ENCODE data around the gene PKMYT1. TPM values are rescaled to one million over a fixed set of nuclear protein-coding genes. Genes with fewer than 3 reads are reported as not detected.
A peak's percentile ranks its signal among the peaks of the same experiment; 100 is the strongest.

Gene PKMYT1
- total RNA-seq, 1 experiment from 2014 or later = 105 TPM

GRCh38 chr16:3013998-3014690 is 33.9 kb upstream of the PKMYT1 start:
- peak overlapping the region; percentile 71 for H3K4me2 ChIP-seq
- POLR2A ChIA-PET (ENCODE audit: unreplicated experiment) = interaction anchor here (0.6 kb wide), 1 partner anchor 33 kb away, joined by 4 read pairs; no protein-coding TSS in a partner anchor
- H4K20me1 ChIP-seq (ENCODE audit: insufficient read depth) = no peaks in the 10 kb centered on the region
- BruUV-seq (replicated peaks) = TSS peak; percentile 52
- no peaks in the 10 kb centered on the region for H3K9me3 ChIP-seq (ENCODE audit: insufficient read depth, low read depth)
- intact Hi-C loops (cut with micrococcal nuclease; ENCODE audit: unreplicated experiment) = no loop called here
- H3K27me3 ChIP-seq (ENCODE audit: insufficient read depth, low read depth) = no peaks in the 10 kb centered on the region
- H3K36me3 ChIP-seq (ENCODE audit: low read depth) = no peaks in the 10 kb centered on the region
- TF ChIP-seq EZH2 (IDR thresholded peaks at IDR 0.05; ENCODE audit: low read depth) (no peak), CTCF (conservative IDR thresholded peaks at IDR 0.05) (no peak)
- no peaks in the 10 kb centered on the region for H3K9me2 ChIP-seq (ENCODE audit: insufficient read depth)
- H3K79me2 ChIP-seq (ENCODE audit: low read depth) = peaks cover 7% of the 10 kb centered on the region; the same call in 1 of the 2 replicates
- DNase-seq = no peak
- no peak overlapping the region for H2AFZ ChIP-seq
- H3K4me3 ChIP-seq = no peak overlapping the region
- CTCF ChIA-PET = interaction anchor here (0.7 kb wide), 2 partner anchors 14 to 80 kb away, joined by 3 to 5 read pairs; no protein-coding TSS in a partner anchor
- H3F3A ChIP-seq (ENCODE audit: insufficient read depth, low read depth) = peaks cover 65% of the 10 kb centered on the region
- peaks cover 59% of the 10 kb centered on the region for H3K4me1 ChIP-seq (replicated peaks; ENCODE audit: insufficient read depth)
- peak overlapping the region; percentile 86 for H3K27ac ChIP-seq

GRCh38 chr16:3013491-3013951 is 33.3 kb upstream of the PKMYT1 start:
- H3K79me2 ChIP-seq (ENCODE audit: low read depth) = peaks cover 7% of the 10 kb centered on the region; the same call in 1 of the 2 replicates
- CTCF ChIA-PET = interaction anchor here (0.6 to 0.7 kb wide), 2 partner anchors 14 to 15 kb away, joined by 5 to 6 read pairs; no protein-coding TSS in a partner anchor
- peak overlapping the region; percentile 62 for H2AFZ ChIP-seq
- peaks cover 65% of the 10 kb centered on the region for H3K4me1 ChIP-seq (replicated peaks; ENCODE audit: insufficient read depth)
- no peaks in the 10 kb centered on the region for H3K36me3 ChIP-seq (ENCODE audit: low read depth)
- H3K9me2 ChIP-seq (ENCODE audit: insufficient read depth) = no peaks in the 10 kb centered on the region
- H3K9me3 ChIP-seq (ENCODE audit: insufficient read depth, low read depth) = no peaks in the 10 kb centered on the region
- H3K27ac ChIP-seq = peak overlapping the region; percentile 86
- TF ChIP-seq EZH2 (IDR thresholded peaks at IDR 0.05; ENCODE audit: low read depth) (no peak), CTCF (conservative IDR thresholded peaks at IDR 0.05) (peak; percentile 26; the same call in 1 of the 2 replicates)
- POLR2A ChIA-PET (ENCODE audit: unreplicated experiment) = interaction anchor here (0.6 to 1.8 kb wide), 2 partner anchors 9 to 32 kb away, joined by 4 to 25 read pairs; partner anchors contain the start of genes HCFC1R1, THOC6 and TNFRSF12A
- H3K4me2 ChIP-seq = peak overlapping the region; percentile 71
- peaks cover 71% of the 10 kb centered on the region for H3F3A ChIP-seq (ENCODE audit: insufficient read depth, low read depth)
- H3K4me3 ChIP-seq = peak overlapping the region; percentile 37; the same call in 1 of the 2 replicates
- DNase-seq = peak in 1 of 2 experiments; percentile 68
- no peaks in the 10 kb centered on the region for H4K20me1 ChIP-seq (ENCODE audit: insufficient read depth)
- no peaks in the 10 kb centered on the region for H3K27me3 ChIP-seq (ENCODE audit: insufficient read depth, low read depth)
- intact Hi-C loops (cut with micrococcal nuclease; ENCODE audit: unreplicated experiment) = no loop called here
- BruUV-seq (replicated peaks) = no TSS peak

GRCh38 chr16:3012828-3013420 is 32.7 kb upstream of the PKMYT1 start, which contains the start of gene CLDN9:
Gene CLDN9 (plus strand): TSS chr16:3012923. CDS start chr16:3013363, 440 bp downstream.
- H4K20me1 ChIP-seq (ENCODE audit: insufficient read depth) = no peaks in the 10 kb centered on the region
- H3K4me1 ChIP-seq (replicated peaks; ENCODE audit: insufficient read depth) = peaks cover 71% of the 10 kb centered on the region
- H3F3A ChIP-seq (ENCODE audit: insufficient read depth, low read depth) = peaks cover 72% of the 10 kb centered on the region
- H2AFZ ChIP-seq = peak within 1 kb of the TSS; percentile 62
- H3K79me2 ChIP-seq (ENCODE audit: low read depth) = peaks cover 7% of the 10 kb centered on the region; the same call in 1 of the 2 replicates
- POLR2A ChIA-PET (ENCODE audit: unreplicated experiment) = interaction anchor here (0.8 to 1.8 kb wide), 3 partner anchors 9 to 22 kb away, joined by 7 to 29 read pairs (median 25); partner anchors contain the start of genes HCFC1R1, THOC6 and TNFRSF12A
- H3K9me2 ChIP-seq (ENCODE audit: insufficient read depth) = no peaks in the 10 kb centered on the region
- intact Hi-C loops (cut with micrococcal nuclease; ENCODE audit: unreplicated experiment) = no loop called here
- peak within 1 kb of the TSS; percentile 37; the same call in 1 of the 2 replicates for H3K4me3 ChIP-seq
- DNase-seq = peak; percentile 88
- H3K27me3 ChIP-seq (ENCODE audit: insufficient read depth, low read depth) = no peaks in the 10 kb centered on the region
- H3K36me3 ChIP-seq (ENCODE audit: low read depth) = no peaks in the 10 kb centered on the region
- peak within 1 kb of the TSS; percentile 71 for H3K4me2 ChIP-seq
- H3K27ac ChIP-seq = peak within 1 kb of the TSS; percentile 86
- CTCF ChIA-PET = interaction anchor here (0.6 to 1.3 kb wide), 3 partner anchors 9 to 18 kb away, joined by 3 to 6 read pairs (median 5); no protein-coding TSS in a partner anchor
- H3K9me3 ChIP-seq (ENCODE audit: insufficient read depth, low read depth) = no peaks in the 10 kb centered on the region
- no TSS peak for BruUV-seq (replicated peaks)
- no peak for TF ChIP-seq EZH2 (IDR thresholded peaks at IDR 0.05; ENCODE audit: low read depth)
- no peak for TF ChIP-seq CTCF (conservative IDR thresholded peaks at IDR 0.05)
